Uterus (tissue), 4 donors: ENCODE data around the gene AUTS2. TPM values are rescaled to one million over a fixed set of nuclear protein-coding genes. Genes with fewer than 3 reads are reported as not detected.

ENCODE experiments used
- DNase-seq, 2 donors: peaks; one replicate each; pipeline ENCODE4 v3.0.0-alpha.2; 2019 to 2020
- H3K27ac ChIP-seq, 2 donors: fragments of 200-600 bp; sonication (generic); 1 replicate in 1 of 2; 2 replicates in 1 of 2; pipeline ENCODE4 v1.5.1; 2016 to 2018
- H3K27me3 ChIP-seq, 2 donors: fragments of 200-600 bp; sonication (generic); one replicate each; pipeline ENCODE4 v1.5.1; 2018 to 2019; ENCODE audit warnings: control low read depth in 1 of 2
- H3K36me3 ChIP-seq, 2 donors: fragments of 200-600 bp; sonication (generic); one replicate each; pipeline ENCODE4 v1.5.1; 2019; ENCODE audit warnings: control low read depth in 1 of 2
- H3K4me1 ChIP-seq, 2 donors: fragments of 200-600 bp; sonication (generic); one replicate each; pipeline ENCODE4 v1.5.1; 2018 to 2019; ENCODE audit warnings: control low read depth in 1 of 2
- H3K4me3 ChIP-seq, 2 donors: fragments of 200-600 bp; sonication (generic); 1 replicate in 1 of 2; 2 replicates in 1 of 2; pipeline ENCODE4 v1.5.1; 2018 to 2019; ENCODE audit warnings: mild to moderate bottlenecking in 1 of 2
- H3K9me3 ChIP-seq, 2 donors: fragments of 200-600 bp; sonication (generic); one replicate each; pipeline ENCODE4 v1.5.1; 2019; ENCODE audit warnings: control low read depth in 1 of 2
- CTCF ChIP-seq, 4 experiments: fragments of 200-600 bp in 2 of 4; fragments of 450-650 bp in 2 of 4; sonication (generic) in 2 of 4; IDR thresholded peaks; one replicate each; pipeline ENCODE4 v1.5.1; 2016 to 2019; ENCODE audit warnings: antibody characterized with exemption in 4 of 4, mild to moderate bottlenecking in 2 of 4, moderate library complexity in 1 of 4
- POLR2A ChIP-seq, 2 donors: fragments of 450-650 bp; IDR thresholded peaks; one replicate each; pipeline ENCODE4 v1.6.1; 2016; ENCODE audit warnings: antibody characterized with exemption in 2 of 2, mild to moderate bottlenecking in 1 of 2, moderate library complexity in 1 of 2
- intact Hi-C: fragments of 100-400 bp; cut with DNase I; formaldehyde crosslinking; loops from one replicate; pipeline ENCODE4 v1.15.1; 2023; ENCODE audit warnings: low total_unique reads
- total RNA-seq, 4 donors: library from RNA; depleted of rRNA in 3 of 4; stranded (reverse); fragments of >200 nt in 3 of 4; gene quantifications; one replicate each; pipeline versions ENCODE4 v1.1.0 to v1.2.4, GENCODE V29; 2014 to 2023
- donor health status: DM: yes; HTN: yes; CAD: no.

The AUTS2 gene
- total RNA-seq, 4 donors from 2014 or later: 10.5 to 58.2 (median 30.0) TPM

- Histone ChIP-seq H3K4me1 (no peaks in the 10 kb centered on the region), H3K27me3 (no peaks in the 10 kb centered on the region), H3K27ac (no peak overlapping the region), H3K9me3 (no peaks in the 10 kb centered on the region), H3K36me3 (no peaks in the 10 kb centered on the region), H3K4me3 (no peak overlapping the region)
- intact Hi-C loops: no loop called here
- TF ChIP-seq CTCF (IDR thresholded peaks at IDR 0.05): no peak
- DNase-seq: no peak
These were observed 239.3 kb downstream of the AUTS2 start for GRCh38 chr7:69837387-69838068.

GRCh38 chr7:69839782-69840181 is 241.5 kb downstream of the AUTS2 start:
- no peak overlapping the region for H3K4me3 ChIP-seq
- H3K27ac ChIP-seq: no peak overlapping the region
- no peaks in the 10 kb centered on the region for H3K36me3 ChIP-seq
- no peaks in the 10 kb centered on the region for H3K9me3 ChIP-seq
- no peaks in the 10 kb centered on the region for H3K27me3 ChIP-seq
- H3K4me1 ChIP-seq: no peaks in the 10 kb centered on the region
- no peak for DNase-seq
- intact Hi-C loops: no loop called here
- TF ChIP-seq CTCF (IDR thresholded peaks at IDR 0.05): no peak
- no peak for TF ChIP-seq POLR2A (IDR thresholded peaks at IDR 0.05)

GRCh38 chr7:69840248-69840647 is 242.0 kb downstream of the AUTS2 start:
- Histone ChIP-seq H3K4me3 (no peak overlapping the region), H3K27me3 (no peaks in the 10 kb centered on the region), H3K27ac (no peak overlapping the region), H3K36me3 (no peaks in the 10 kb centered on the region), H3K9me3 (no peaks in the 10 kb centered on the region), H3K4me1 (no peaks in the 10 kb centered on the region)
- DNase-seq: no peak
- intact Hi-C loops: no loop called here
- TF ChIP-seq CTCF (IDR thresholded peaks at IDR 0.05) (no peak), POLR2A (IDR thresholded peaks at IDR 0.05) (no peak)

- Histone ChIP-seq H3K27me3 (no peaks in the 10 kb centered on the region), H3K36me3 (no peaks in the 10 kb centered on the region), H3K27ac (no peak overlapping the region), H3K4me1 (no peaks in the 10 kb centered on the region), H3K4me3 (no peak overlapping the region), H3K9me3 (no peaks in the 10 kb centered on the region)
- intact Hi-C loops: no loop called here
- no peak for TF ChIP-seq CTCF (IDR thresholded peaks at IDR 0.05)
- TF ChIP-seq POLR2A (IDR thresholded peaks at IDR 0.05): no peak
- no peak for DNase-seq
These were observed 245.4 kb downstream of the AUTS2 start for GRCh38 chr7:69843653-69844052.

GRCh38 chr7:69844264-69844868 is 246.1 kb downstream of the AUTS2 start:
- H3K27me3 ChIP-seq: no peaks in the 10 kb centered on the region
- intact Hi-C loops: no loop called here

More at GRCh38 chr7:69844264-69844868, 246.1 kb downstream of the AUTS2 start:
- no peak overlapping the region for H3K4me3 ChIP-seq
- TF ChIP-seq CTCF (IDR thresholded peaks at IDR 0.05): no peak
- no peak for TF ChIP-seq POLR2A (IDR thresholded peaks at IDR 0.05)
- DNase-seq: no peak
- H3K27ac ChIP-seq: no peak overlapping the region
- no peaks in the 10 kb centered on the region for H3K4me1 ChIP-seq
- no peaks in the 10 kb centered on the region for H3K36me3 ChIP-seq
- no peaks in the 10 kb centered on the region for H3K9me3 ChIP-seq
